DND-41 (cell line): Measurements from ENCODE around the gene KCNJ16.

Experiments used
- ATAC-seq: fragments of 200-7000 bp; cut with Tn5 transposase; 3 replicates; pipeline ENCODE4 v1.9.1; 2021; ENCODE audit warnings: low read depth; ENCODE audit not compliant: insufficient read depth
- DNase-seq: peaks from one replicate; pipeline ENCODE4 v3.0.0-alpha.2; 2020
- H2AFZ ChIP-seq: 2 replicates; pipeline ENCODE4 v1.6.0; 2012; ENCODE audit warnings: low read depth, low read length
- H3K27ac ChIP-seq: 2 replicates; pipeline ENCODE4 v1.5.1; 2012; ENCODE audit warnings: low read length, inconsistent platforms
- H3K27me3 ChIP-seq: fragments of 200-600 bp; sonication (generic); 2 replicates; pipeline ENCODE4 v1.6.0; 2012; ENCODE audit warnings: low read length, mild to moderate bottlenecking, inconsistent platforms; ENCODE audit not compliant: insufficient read depth, poor library complexity
- H3K36me3 ChIP-seq: 2 replicates; pipeline ENCODE4 v1.5.1; 2012; ENCODE audit warnings: low read length, inconsistent platforms; ENCODE audit not compliant: insufficient read depth
- H3K4me1 ChIP-seq: 2 replicates; pipeline ENCODE4 v1.5.1; 2012; ENCODE audit warnings: mild to moderate bottlenecking, low read length; ENCODE audit not compliant: insufficient read depth
- H3K4me2 ChIP-seq: 2 replicates; pipeline ENCODE4 v1.6.0; 2012; ENCODE audit warnings: mild to moderate bottlenecking, moderate library complexity, low read length, inconsistent platforms; ENCODE audit not compliant: insufficient read depth
- H3K4me3 ChIP-seq, 2 experiments: fragments of 200-600 bp in 1 of 2; shearing (Covaris generic) in 1 of 2; 2 replicates each; pipeline ENCODE4 v1.5.1; 2012 to 2016; ENCODE audit warnings: inconsistent platforms in 2 of 2, low read length in 2 of 2, mild to moderate bottlenecking in 2 of 2, low read depth in 1 of 2, moderate library complexity in 1 of 2
- H3K79me2 ChIP-seq: 2 replicates; pipeline ENCODE4 v1.6.0; 2012; ENCODE audit warnings: low read length, inconsistent platforms; ENCODE audit not compliant: insufficient read depth
- H3K9ac ChIP-seq: 2 replicates; pipeline ENCODE4 v1.6.0; 2012; ENCODE audit warnings: low read depth, mild to moderate bottlenecking, inconsistent platforms, low read length, moderate library complexity
- H3K9me3 ChIP-seq: 2 replicates; pipeline ENCODE4 v1.5.1; 2012; ENCODE audit warnings: low read length, moderate library complexity, mild to moderate bottlenecking, inconsistent platforms; ENCODE audit not compliant: insufficient read depth, severe bottlenecking
- H4K20me1 ChIP-seq: 2 replicates; pipeline ENCODE4 v1.6.0; 2012; ENCODE audit warnings: low read length; ENCODE audit not compliant: insufficient read depth
- EZH2 ChIP-seq: IDR thresholded peaks from 3 replicates; pipeline ENCODE4 v1.6.1; 2012; ENCODE audit warnings: borderline replicate concordance, low read depth, mild to moderate bottlenecking, moderate library complexity, low read length, inconsistent platforms; ENCODE audit not compliant: severe bottlenecking
- TF ChIP-seq, protein P1 (sequence below): IDR thresholded peaks from 2 replicates; pipeline ENCODE4 v1.5.1; 2012; ENCODE audit warnings: borderline replicate concordance, low read length, moderate library complexity, mild to moderate bottlenecking; ENCODE audit not compliant: poor library complexity, severe bottlenecking; ENCODE audit errors: extremely low read depth

Gene KCNJ16

DNA sequence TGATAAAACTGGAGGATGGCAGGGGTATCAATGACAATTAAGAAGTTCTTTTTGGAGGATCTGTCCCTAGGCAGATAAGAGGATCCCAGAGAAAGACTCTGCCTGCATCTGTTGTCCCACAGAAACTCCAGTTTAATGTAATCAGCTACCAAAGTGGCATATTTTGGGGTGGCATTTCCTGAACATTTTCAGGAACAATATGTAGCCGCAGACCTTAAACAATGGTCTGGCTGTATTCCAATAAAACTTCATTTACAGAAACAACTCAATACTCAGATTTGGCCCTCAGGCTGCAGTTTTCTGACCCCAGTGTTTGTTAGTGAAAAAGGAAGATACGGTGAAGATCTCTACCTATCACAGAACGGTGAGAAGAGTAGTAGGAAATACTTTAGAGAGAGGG, 46.1 kb downstream of the KCNJ16 start:
- H3K4me1 ChIP-seq, result no peaks in the 10 kb centered on the region
- TF ChIP-seq, protein P1, sequence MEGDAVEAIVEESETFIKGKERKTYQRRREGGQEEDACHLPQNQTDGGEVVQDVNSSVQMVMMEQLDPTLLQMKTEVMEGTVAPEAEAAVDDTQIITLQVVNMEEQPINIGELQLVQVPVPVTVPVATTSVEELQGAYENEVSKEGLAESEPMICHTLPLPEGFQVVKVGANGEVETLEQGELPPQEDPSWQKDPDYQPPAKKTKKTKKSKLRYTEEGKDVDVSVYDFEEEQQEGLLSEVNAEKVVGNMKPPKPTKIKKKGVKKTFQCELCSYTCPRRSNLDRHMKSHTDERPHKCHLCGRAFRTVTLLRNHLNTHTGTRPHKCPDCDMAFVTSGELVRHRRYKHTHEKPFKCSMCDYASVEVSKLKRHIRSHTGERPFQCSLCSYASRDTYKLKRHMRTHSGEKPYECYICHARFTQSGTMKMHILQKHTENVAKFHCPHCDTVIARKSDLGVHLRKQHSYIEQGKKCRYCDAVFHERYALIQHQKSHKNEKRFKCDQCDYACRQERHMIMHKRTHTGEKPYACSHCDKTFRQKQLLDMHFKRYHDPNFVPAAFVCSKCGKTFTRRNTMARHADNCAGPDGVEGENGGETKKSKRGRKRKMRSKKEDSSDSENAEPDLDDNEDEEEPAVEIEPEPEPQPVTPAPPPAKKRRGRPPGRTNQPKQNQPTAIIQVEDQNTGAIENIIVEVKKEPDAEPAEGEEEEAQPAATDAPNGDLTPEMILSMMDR, result no peak
- no peak for TF ChIP-seq EZH2
- no peak overlapping the region for H3K27ac ChIP-seq
- H3K79me2 ChIP-seq, result no peaks in the 10 kb centered on the region
- H3K27me3 ChIP-seq, result no peaks in the 10 kb centered on the region
- no peaks in the 10 kb centered on the region for H4K20me1 ChIP-seq
- no peak overlapping the region for H3K4me2 ChIP-seq
- H2AFZ ChIP-seq, result no peak overlapping the region
- ATAC-seq (no peak), DNase-seq (no peak)
- H3K9ac ChIP-seq, result no peak overlapping the region
- no peak overlapping the region for H3K4me3 ChIP-seq
- H3K9me3 ChIP-seq, result no peaks in the 10 kb centered on the region
- no peaks in the 10 kb centered on the region for H3K36me3 ChIP-seq

DNA sequence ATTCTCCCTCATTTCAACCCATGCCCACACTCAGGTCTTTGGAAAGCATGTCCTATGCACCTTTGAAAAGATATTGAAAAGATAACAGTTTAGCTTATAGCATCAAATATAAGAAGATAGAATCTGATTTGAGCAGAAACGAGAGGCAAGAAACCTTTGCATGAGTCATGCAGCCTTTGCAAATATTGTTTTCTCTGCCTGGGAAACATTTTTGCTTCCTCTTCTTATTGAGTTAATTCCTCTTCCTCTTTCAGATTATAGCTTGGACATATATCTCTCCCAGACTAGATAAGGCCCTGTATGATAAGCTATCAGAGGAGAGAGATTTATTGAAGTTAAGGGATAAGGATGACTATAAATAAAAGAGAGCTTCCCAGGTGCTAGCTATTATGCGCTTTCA, 48.2 kb downstream of the KCNJ16 start:
- DNase-seq (no peak), ATAC-seq (no peak)
- H3K4me2 ChIP-seq, result no peak overlapping the region

DNA sequence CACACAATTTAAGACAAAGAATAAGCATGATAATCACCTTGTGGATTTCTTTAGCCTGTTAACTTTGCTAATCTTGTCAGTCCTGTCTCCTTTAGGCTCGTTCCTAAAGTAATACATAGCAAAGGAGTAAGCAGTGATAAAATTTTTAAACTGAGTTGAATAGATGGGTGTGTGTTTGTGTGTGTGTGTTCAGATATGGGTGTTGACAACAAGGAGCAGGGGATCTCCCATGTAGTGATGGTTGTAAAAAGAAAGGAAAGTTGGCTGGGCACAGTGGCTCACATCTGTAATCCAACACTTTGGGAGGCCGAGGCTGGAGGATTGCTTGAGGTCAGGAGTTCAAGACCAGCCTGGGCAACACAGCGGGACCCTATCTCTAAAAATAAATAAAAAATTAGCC, 49.7 kb downstream of the KCNJ16 start:
- Histone ChIP-seq H3K4me3 (no peak overlapping the region), H3K9me3 (no peaks in the 10 kb centered on the region), H3K36me3 (no peaks in the 10 kb centered on the region), H3K9ac (no peak overlapping the region), H3K4me2 (no peak overlapping the region), H3K4me1 (no peaks in the 10 kb centered on the region), H3K27me3 (no peaks in the 10 kb centered on the region), H3K27ac (no peak overlapping the region), H4K20me1 (no peaks in the 10 kb centered on the region), H3K79me2 (no peaks in the 10 kb centered on the region), H2AFZ (no peak overlapping the region)
- TF ChIP-seq, protein P1, result no peak
- no peak for TF ChIP-seq EZH2
- DNase-seq, result no peak
- no peak for ATAC-seq

More for the DNA sequence above, 48.2 kb downstream of the KCNJ16 start:
- no peaks in the 10 kb centered on the region for H3K36me3 ChIP-seq
- no peaks in the 10 kb centered on the region for H3K9me3 ChIP-seq
- no peak overlapping the region for H3K27ac ChIP-seq
- H3K4me3 ChIP-seq, result no peak overlapping the region
- no peaks in the 10 kb centered on the region for H3K79me2 ChIP-seq
- no peak overlapping the region for H3K9ac ChIP-seq
- H3K4me1 ChIP-seq, result no peaks in the 10 kb centered on the region
- no peak overlapping the region for H2AFZ ChIP-seq
- no peak for TF ChIP-seq EZH2
- TF ChIP-seq, protein P1, result no peak
- H4K20me1 ChIP-seq, result no peaks in the 10 kb centered on the region
- H3K27me3 ChIP-seq, result no peaks in the 10 kb centered on the region
